Measurements from ENCODE around the gene COL21A1.

- TF ChIP-seq CTCF (IDR thresholded peaks at IDR 0.05) (no peak), POLR2A (IDR thresholded peaks at IDR 0.05) (no peak)
These were observed 220.8 kb downstream of the COL21A1 start for GRCh38 chr6:56026455-56027180.
